ENCODE results near the gene PRR13.

DNA sequence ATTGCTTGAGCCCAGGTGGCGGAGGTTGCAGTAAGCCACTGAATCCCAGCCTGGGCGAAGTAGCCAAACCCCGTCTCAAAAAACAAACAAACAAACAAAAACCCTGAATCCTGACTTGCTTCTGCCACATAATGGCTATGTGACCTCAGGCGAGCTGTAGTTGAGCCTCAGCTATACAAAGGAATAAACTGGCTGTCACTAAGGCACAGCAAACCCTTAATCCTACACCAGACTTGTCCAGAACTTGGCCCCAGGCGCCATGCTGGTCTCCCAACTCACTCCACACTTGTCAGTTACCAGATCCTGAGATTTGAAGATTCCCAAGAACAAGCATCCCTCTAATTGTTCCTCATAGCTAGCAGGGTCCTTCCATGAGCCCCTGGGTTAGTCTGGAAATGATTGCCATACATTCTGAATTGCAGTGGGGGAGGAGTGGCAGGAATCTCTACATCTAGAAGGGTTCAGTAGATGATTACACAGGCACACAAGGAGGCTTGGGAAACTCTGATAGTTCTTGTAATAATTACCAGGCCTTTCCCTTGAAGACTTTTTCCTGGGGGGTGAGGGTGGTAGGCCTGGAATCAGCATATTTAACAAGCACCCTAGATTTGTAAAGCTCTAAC, 47.8 kb downstream of the PRR13 start:
- TF ChIP-seq, protein P1, sequence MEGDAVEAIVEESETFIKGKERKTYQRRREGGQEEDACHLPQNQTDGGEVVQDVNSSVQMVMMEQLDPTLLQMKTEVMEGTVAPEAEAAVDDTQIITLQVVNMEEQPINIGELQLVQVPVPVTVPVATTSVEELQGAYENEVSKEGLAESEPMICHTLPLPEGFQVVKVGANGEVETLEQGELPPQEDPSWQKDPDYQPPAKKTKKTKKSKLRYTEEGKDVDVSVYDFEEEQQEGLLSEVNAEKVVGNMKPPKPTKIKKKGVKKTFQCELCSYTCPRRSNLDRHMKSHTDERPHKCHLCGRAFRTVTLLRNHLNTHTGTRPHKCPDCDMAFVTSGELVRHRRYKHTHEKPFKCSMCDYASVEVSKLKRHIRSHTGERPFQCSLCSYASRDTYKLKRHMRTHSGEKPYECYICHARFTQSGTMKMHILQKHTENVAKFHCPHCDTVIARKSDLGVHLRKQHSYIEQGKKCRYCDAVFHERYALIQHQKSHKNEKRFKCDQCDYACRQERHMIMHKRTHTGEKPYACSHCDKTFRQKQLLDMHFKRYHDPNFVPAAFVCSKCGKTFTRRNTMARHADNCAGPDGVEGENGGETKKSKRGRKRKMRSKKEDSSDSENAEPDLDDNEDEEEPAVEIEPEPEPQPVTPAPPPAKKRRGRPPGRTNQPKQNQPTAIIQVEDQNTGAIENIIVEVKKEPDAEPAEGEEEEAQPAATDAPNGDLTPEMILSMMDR (IDR thresholded peaks at IDR 0.05): no peak
- no peak for TF ChIP-seq POLR2A (IDR thresholded peaks at IDR 0.05)

Data from Peyer's patch (tissue), 4 donors.